Thyroid gland (tissue), 4 donors: Measurements from ENCODE around the gene TBRG4.

Experiments used
- POLR2A ChIP-seq, 2 donors: fragments of 450-650 bp; IDR thresholded peaks; one replicate each; pipeline ENCODE4 v1.6.1; 2017; ENCODE audit warnings: antibody characterized with exemption in 2 of 2, mild to moderate bottlenecking in 2 of 2, moderate library complexity in 1 of 2
- TF ChIP-seq, protein P1 (sequence below), 6 experiments: fragments of 200-600 bp in 3 of 6; fragments of 450-650 bp in 3 of 6; sonication (generic) in 3 of 6; IDR thresholded peaks; one replicate each; pipeline ENCODE4 v1.5.1; 2016 to 2019; ENCODE audit warnings: antibody characterized with exemption in 6 of 6, mild to moderate bottlenecking in 2 of 6, inconsistent platforms in 1 of 6, moderate library complexity in 1 of 6

- TF ChIP-seq, protein P1, sequence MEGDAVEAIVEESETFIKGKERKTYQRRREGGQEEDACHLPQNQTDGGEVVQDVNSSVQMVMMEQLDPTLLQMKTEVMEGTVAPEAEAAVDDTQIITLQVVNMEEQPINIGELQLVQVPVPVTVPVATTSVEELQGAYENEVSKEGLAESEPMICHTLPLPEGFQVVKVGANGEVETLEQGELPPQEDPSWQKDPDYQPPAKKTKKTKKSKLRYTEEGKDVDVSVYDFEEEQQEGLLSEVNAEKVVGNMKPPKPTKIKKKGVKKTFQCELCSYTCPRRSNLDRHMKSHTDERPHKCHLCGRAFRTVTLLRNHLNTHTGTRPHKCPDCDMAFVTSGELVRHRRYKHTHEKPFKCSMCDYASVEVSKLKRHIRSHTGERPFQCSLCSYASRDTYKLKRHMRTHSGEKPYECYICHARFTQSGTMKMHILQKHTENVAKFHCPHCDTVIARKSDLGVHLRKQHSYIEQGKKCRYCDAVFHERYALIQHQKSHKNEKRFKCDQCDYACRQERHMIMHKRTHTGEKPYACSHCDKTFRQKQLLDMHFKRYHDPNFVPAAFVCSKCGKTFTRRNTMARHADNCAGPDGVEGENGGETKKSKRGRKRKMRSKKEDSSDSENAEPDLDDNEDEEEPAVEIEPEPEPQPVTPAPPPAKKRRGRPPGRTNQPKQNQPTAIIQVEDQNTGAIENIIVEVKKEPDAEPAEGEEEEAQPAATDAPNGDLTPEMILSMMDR (IDR thresholded peaks at IDR 0.05), result peak; percentile 61 to 94 (median 84)
- TF ChIP-seq POLR2A (IDR thresholded peaks at IDR 0.05), result no peak
Measured at GRCh38 chr7:45136106-45137060, 24.9 kb upstream of the TBRG4 start.
